GM12878 (cell line): ENCODE data around the gene WNT11. TPM values are rescaled to one million over a fixed set of nuclear protein-coding genes. Genes with fewer than 3 reads are reported as not detected.

Experiments
- ATAC-seq: fragments of 200-7000 bp; cut with Tn5 transposase; 3 replicates; pipeline ENCODE4 v1.9.1; 2020; ENCODE audit warnings: mild to moderate bottlenecking, moderate library complexity
- BruUV-seq: library from RNA; stranded (reverse); fragments of 400-500 nt; replicated peaks from 2 replicates; lab custom pipeline; 2021; lab: Mats Ljungman, UMichigan
- CTCF ChIA-PET: fragments of 300-600 bp; sonication (Branson Sonifier 250); formaldehyde crosslinking; extraction: SDS; loops from one replicate; lab custom pipeline; 2021; ENCODE audit warnings: inconsistent platforms; lab: Yijun Ruan, JAX
- POLR2A ChIA-PET: fragments of 350-600 bp; formaldehyde crosslinking; extraction: SDS; loops from one replicate; lab custom pipeline; 2021; ENCODE audit warnings: inconsistent platforms; lab: Charles Lee
- RAD21 ChIA-PET: fragments of 300-600 bp; sonication (Branson Sonifier 250); formaldehyde crosslinking; loops from one replicate; lab custom pipeline; 2023; ENCODE audit warnings: antibody characterized with exemption; ENCODE audit not compliant: unreplicated experiment; lab: Charles Lee
- SMC1A ChIA-PET: fragments of 300-600 bp; sonication (Branson Sonifier 250); formaldehyde crosslinking; loops from one replicate; lab custom pipeline; 2023; ENCODE audit not compliant: unreplicated experiment, uncharacterized antibody; lab: Charles Lee
- DNase-seq: peaks from one replicate; pipeline ENCODE4 v3.0.0-alpha.2; 2011; ENCODE audit warnings: low read depth, low spot score
- FAIRE-seq: peaks from 3 replicates; lab custom pipeline; 2011; peaks lifted over from hg19 to GRCh38; lab: Jason Lieb, UNC
- H2AFZ ChIP-seq: 2 replicates; pipeline ENCODE4 v1.6.0; 2011; ENCODE audit warnings: low read depth, low read length, control low read depth; ENCODE audit not compliant: control insufficient read depth
- H3K27ac ChIP-seq: 2 replicates; pipeline ENCODE4 v1.5.1; 2011; ENCODE audit warnings: control low read depth; ENCODE audit not compliant: control insufficient read depth, insufficient read depth
- H3K27me3 ChIP-seq, 2 experiments: replicated peaks in 1 of 2; 2 replicates each; pipeline versions ENCODE4 v1.6.0 to v1.6.1; 2011; ENCODE audit warnings: low read length in 1 of 2; ENCODE audit not compliant: control insufficient read depth in 2 of 2, insufficient read depth in 2 of 2
- H3K36me3 ChIP-seq, 2 experiments: 2 replicates each; pipeline ENCODE4 v1.5.1; 2011; ENCODE audit warnings: low read length in 1 of 2; ENCODE audit not compliant: control insufficient read depth in 2 of 2, insufficient read depth in 2 of 2
- H3K4me1 ChIP-seq: 2 replicates; pipeline ENCODE4 v1.6.1; 2011; ENCODE audit warnings: mild to moderate bottlenecking, low read length, moderate library complexity, mixed read lengths; ENCODE audit not compliant: control insufficient read depth, insufficient read depth
- H3K4me2 ChIP-seq: 2 replicates; pipeline ENCODE4 v1.6.0; 2011; ENCODE audit warnings: control low read depth; ENCODE audit not compliant: control insufficient read depth, insufficient read depth
- H3K4me3 ChIP-seq: fragments of 200-600 bp; sonication (generic); 2 replicates; pipeline ENCODE4 v1.5.1; 2016
- H3K79me2 ChIP-seq: 2 replicates; pipeline ENCODE4 v1.6.0; 2011; ENCODE audit warnings: low read length; ENCODE audit not compliant: control insufficient read depth, insufficient read depth
- H3K9ac ChIP-seq: 2 replicates; pipeline ENCODE4 v1.8.0; 2011; ENCODE audit warnings: low read length, control low read depth, mixed read lengths; ENCODE audit not compliant: control insufficient read depth, insufficient read depth
- H3K9me3 ChIP-seq: replicated peaks from 3 replicates; pipeline ENCODE4 v1.5.1; 2011; ENCODE audit warnings: mild to moderate bottlenecking, low read length; ENCODE audit not compliant: control insufficient read depth, insufficient read depth
- H4K20me1 ChIP-seq: 2 replicates; pipeline ENCODE4 v1.6.0; 2011; ENCODE audit not compliant: control insufficient read depth, insufficient read depth
- EED ChIP-seq: sonication (generic); IDR thresholded peaks from 2 replicates; pipeline ENCODE4 v1.6.1; 2016; ENCODE audit warnings: antibody characterized with exemption, low read depth
- MYC ChIP-seq: IDR thresholded peaks from 2 replicates; pipeline ENCODE4 v1.6.1; 2011; ENCODE audit warnings: mild to moderate bottlenecking, low read length, moderate library complexity, inconsistent platforms; ENCODE audit not compliant: insufficient read depth, insufficient replicate concordance, insufficient read length, severe bottlenecking
- PAX5 ChIP-seq: IDR thresholded peaks from 2 replicates; pipeline ENCODE4 v1.6.1; 2011; ENCODE audit warnings: low read depth, low read length, borderline replicate concordance
- WGBS: methylation state at CpG from one replicate; pipeline ENCODE4 v1.1.6; 2016; ENCODE audit warnings: low lambda C conversion rate; ENCODE audit not compliant: insufficient replicate concordance, insufficient coverage; ENCODE audit errors: missing lambda C conversion rate; 5-methylcytosine and 5-hydroxymethylcytosine counted together
- in situ Hi-C: fragments of 300-500 bp; cut with MboI; formaldehyde crosslinking; loops from 9 replicates; pipeline ENCODE4 v1.14.3; 2018; ENCODE audit warnings: mixed read lengths
- intact Hi-C: fragments of 100-400 bp; cut with micrococcal nuclease; formaldehyde crosslinking; loops from one replicate; pipeline ENCODE4 v1.14.2; 2022; ENCODE audit not compliant: unreplicated experiment
- polyA plus RNA-seq, 11 experiments: library from polyadenylated mRNA; depleted of rRNA in 4 of 11; unstranded in 6 of 11; stranded (reverse) in 5 of 11; fragments of >200 nt; fragmentation: Nextera tagmentation in 4 of 11; fragmentation: Illumina TruSeq in 1 of 11; extraction: Ambion mirVana in 4 of 11; extraction: Trizol in 1 of 11; gene quantifications; 1 replicate in 1 of 11; 2 replicates in 10 of 11; pipeline versions ENCODE4 v1.2.1 to v1.2.3, GENCODE V29; 2011 to 2016; ENCODE audit warnings: inconsistent platforms in 2 of 11, missing spikeins in 2 of 11, low read depth in 1 of 11
- total RNA-seq, 4 experiments: library from RNA; depleted of rRNA in 3 of 4; stranded (reverse); fragments of >200 nt in 3 of 4; fragmentation: Illumina TruSeq in 1 of 4; extraction: Trizol in 1 of 4; gene quantifications; 2 replicates each; pipeline versions ENCODE4 v1.2.1 to v1.2.3, GENCODE V29; 2013 to 2021
- TF ChIP-seq, protein P1 (sequence below): IDR thresholded peaks from 2 replicates; pipeline ENCODE4 v1.6.1; 2012; ENCODE audit warnings: mild to moderate bottlenecking, low read depth, low read length
- TF ChIP-seq, protein P2 (sequence below): fragments of 450-650 bp; IDR thresholded peaks from 2 replicates; pipeline ENCODE4 v1.6.1; 2016; ENCODE audit warnings: mild to moderate bottlenecking, moderate library complexity, borderline replicate concordance
- TF ChIP-seq, protein P3 (sequence below): fragments of 450-650 bp; IDR thresholded peaks from 2 replicates; pipeline ENCODE4 v1.6.1; 2016; ENCODE audit warnings: mild to moderate bottlenecking

The WNT11 gene
- total and polyA plus RNA-seq, 10 of the 15 experiments (the other 5 are each of a cell fraction or from before 2014, with no cell fraction given), result 0.05 to 0.19 TPM; not detected in 8

DNA sequence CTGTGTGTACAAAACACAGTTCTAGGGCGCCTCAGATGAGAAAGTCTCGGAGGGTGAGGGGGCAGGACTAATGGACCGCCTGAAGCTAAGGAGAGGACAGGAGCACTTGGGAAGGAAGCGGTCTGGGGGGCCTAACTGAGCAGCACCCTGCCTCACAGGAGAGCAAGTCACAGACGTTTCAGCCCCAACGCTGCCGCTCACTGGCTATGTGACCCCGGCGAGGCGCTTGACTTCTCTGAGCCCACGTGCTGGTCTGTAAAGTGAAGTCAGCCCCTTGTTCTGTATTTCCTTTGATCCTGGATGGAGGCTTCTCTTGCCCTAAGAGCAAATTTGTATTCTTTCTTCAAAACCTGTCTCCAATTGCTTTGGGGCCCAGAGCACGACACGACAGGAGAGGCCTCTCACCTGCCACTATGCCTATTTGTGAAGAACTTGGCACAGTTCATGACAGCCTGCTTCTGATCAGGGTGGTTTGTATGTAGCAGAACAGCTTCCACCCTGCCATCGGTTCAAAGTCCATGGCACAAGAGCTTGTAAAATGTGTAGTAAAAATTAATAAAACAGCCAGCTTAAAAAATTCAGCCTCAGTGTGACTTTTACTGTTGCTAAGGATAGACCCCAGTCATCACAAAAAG, 59.1 kb downstream of the WNT11 start:
- BruUV-seq, result no TSS peak
- Histone ChIP-seq H3K4me3 (no peak overlapping the region), H3K9me3 (no peaks in the 10 kb centered on the region), H2AFZ (no peak overlapping the region), H3K27me3 (no peaks in the 10 kb centered on the region), H3K79me2 (no peaks in the 10 kb centered on the region), H3K36me3 (peaks cover 0 to 11% of the 10 kb centered on the region in 2 experiments; a peak in 3 of 4 replicates), H3K4me1 (peaks cover 7% of the 10 kb centered on the region), H3K27ac (no peak overlapping the region), H3K9ac (no peak overlapping the region), H4K20me1 (no peaks in the 10 kb centered on the region), H3K4me2 (no peak overlapping the region)
- ATAC-seq (no peak), DNase-seq (no peak), FAIRE-seq (no peak)
- SMC1A ChIA-PET, result interaction anchor here (1.1 to 1.9 kb wide), 3 partner anchors 15 to 250 kb away, joined by 3 to 7 read pairs (median 4); no protein-coding TSS in a partner anchor
- TF ChIP-seq, protein P1, sequence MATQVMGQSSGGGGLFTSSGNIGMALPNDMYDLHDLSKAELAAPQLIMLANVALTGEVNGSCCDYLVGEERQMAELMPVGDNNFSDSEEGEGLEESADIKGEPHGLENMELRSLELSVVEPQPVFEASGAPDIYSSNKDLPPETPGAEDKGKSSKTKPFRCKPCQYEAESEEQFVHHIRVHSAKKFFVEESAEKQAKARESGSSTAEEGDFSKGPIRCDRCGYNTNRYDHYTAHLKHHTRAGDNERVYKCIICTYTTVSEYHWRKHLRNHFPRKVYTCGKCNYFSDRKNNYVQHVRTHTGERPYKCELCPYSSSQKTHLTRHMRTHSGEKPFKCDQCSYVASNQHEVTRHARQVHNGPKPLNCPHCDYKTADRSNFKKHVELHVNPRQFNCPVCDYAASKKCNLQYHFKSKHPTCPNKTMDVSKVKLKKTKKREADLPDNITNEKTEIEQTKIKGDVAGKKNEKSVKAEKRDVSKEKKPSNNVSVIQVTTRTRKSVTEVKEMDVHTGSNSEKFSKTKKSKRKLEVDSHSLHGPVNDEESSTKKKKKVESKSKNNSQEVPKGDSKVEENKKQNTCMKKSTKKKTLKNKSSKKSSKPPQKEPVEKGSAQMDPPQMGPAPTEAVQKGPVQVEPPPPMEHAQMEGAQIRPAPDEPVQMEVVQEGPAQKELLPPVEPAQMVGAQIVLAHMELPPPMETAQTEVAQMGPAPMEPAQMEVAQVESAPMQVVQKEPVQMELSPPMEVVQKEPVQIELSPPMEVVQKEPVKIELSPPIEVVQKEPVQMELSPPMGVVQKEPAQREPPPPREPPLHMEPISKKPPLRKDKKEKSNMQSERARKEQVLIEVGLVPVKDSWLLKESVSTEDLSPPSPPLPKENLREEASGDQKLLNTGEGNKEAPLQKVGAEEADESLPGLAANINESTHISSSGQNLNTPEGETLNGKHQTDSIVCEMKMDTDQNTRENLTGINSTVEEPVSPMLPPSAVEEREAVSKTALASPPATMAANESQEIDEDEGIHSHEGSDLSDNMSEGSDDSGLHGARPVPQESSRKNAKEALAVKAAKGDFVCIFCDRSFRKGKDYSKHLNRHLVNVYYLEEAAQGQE, result no peak
- no peak for TF ChIP-seq MYC
- TF ChIP-seq, protein P2, sequence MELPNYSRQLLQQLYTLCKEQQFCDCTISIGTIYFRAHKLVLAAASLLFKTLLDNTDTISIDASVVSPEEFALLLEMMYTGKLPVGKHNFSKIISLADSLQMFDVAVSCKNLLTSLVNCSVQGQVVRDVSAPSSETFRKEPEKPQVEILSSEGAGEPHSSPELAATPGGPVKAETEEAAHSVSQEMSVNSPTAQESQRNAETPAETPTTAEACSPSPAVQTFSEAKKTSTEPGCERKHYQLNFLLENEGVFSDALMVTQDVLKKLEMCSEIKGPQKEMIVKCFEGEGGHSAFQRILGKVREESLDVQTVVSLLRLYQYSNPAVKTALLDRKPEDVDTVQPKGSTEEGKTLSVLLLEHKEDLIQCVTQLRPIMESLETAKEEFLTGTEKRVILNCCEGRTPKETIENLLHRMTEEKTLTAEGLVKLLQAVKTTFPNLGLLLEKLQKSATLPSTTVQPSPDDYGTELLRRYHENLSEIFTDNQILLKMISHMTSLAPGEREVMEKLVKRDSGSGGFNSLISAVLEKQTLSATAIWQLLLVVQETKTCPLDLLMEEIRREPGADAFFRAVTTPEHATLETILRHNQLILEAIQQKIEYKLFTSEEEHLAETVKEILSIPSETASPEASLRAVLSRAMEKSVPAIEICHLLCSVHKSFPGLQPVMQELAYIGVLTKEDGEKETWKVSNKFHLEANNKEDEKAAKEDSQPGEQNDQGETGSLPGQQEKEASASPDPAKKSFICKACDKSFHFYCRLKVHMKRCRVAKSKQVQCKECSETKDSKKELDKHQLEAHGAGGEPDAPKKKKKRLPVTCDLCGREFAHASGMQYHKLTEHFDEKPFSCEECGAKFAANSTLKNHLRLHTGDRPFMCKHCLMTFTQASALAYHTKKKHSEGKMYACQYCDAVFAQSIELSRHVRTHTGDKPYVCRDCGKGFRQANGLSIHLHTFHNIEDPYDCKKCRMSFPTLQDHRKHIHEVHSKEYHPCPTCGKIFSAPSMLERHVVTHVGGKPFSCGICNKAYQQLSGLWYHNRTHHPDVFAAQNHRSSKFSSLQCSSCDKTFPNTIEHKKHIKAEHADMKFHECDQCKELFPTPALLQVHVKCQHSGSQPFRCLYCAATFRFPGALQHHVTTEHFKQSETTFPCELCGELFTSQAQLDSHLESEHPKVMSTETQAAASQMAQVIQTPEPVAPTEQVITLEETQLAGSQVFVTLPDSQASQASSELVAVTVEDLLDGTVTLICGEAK, result no peak
- no peak for TF ChIP-seq PAX5
- no peak for TF ChIP-seq EED
- TF ChIP-seq, protein P3, sequence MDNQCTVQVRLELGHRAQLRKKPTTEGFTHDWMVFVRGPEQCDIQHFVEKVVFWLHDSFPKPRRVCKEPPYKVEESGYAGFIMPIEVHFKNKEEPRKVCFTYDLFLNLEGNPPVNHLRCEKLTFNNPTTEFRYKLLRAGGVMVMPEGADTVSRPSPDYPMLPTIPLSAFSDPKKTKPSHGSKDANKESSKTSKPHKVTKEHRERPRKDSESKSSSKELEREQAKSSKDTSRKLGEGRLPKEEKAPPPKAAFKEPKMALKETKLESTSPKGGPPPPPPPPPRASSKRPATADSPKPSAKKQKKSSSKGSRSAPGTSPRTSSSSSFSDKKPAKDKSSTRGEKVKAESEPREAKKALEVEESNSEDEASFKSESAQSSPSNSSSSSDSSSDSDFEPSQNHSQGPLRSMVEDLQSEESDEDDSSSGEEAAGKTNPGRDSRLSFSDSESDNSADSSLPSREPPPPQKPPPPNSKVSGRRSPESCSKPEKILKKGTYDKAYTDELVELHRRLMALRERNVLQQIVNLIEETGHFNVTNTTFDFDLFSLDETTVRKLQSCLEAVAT, result no peak
- POLR2A ChIA-PET, result no interaction called here
- 88% methylated on average over 14 of the region's 14 CpGs for WGBS
- intact Hi-C loops, result no loop called here
- in situ Hi-C loops, result no loop called here
- RAD21 ChIA-PET, result interaction anchor here (1.1 to 1.4 kb wide), 2 partner anchors 250 kb away, joined by 3 to 5 read pairs; no protein-coding TSS in a partner anchor
- CTCF ChIA-PET, result interaction anchor here (1.1 to 1.2 kb wide), 2 partner anchors 248 to 250 kb away, joined by 3 to 9 read pairs; no protein-coding TSS in a partner anchor
